Measurements from ENCODE around the gene STUM.
"Not testable (repeated sequence)": the region's sequence is repeated elsewhere in the genome, so short reads cannot be mapped to it uniquely, and the experiment has no call there.

The STUM gene

DNA sequence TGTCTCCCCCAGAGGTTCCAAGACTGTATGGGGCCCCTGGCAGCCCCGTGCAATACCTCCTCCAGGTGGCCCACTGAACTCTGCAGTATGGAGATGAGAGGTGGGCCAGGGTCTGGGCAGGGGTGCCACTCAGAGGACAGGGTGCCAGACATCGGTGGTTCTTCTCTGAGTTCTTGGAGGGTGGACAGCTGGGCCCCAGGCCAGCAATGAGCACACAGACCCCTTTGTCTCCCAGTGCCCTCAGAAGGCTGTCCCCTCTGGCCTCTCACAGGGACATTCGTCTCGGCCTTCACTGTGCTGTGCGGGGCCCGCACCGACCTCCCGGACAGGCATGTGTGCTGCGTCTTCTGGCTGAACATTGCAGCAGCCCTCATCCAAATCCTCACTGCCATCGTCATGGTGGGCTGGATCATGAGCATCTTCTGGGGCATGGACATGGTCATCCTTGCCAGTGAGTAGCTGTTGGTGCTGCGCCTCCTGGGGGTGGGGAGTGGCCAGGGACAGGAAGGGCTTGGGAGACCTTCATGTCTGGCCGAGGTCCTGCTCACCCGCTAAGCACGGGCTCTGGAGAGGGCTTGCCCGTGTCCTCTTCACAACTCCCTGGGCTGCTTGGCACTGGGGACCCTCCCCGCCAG lies 48.1 kb downstream of the STUM start:
- Histone ChIP-seq H3K9ac (ENCODE audit: low read length) (no peak overlapping the region), H3K4me2 (ENCODE audit: low read depth, low read length) (no peak overlapping the region), H3F3A (ENCODE audit: insufficient read depth, low read length) (no peaks in the 10 kb centered on the region), H3K4me3 (ENCODE audit: low read length) (no peak overlapping the region), H2AFZ (ENCODE audit: low read length) (no peak overlapping the region), H3K27ac (ENCODE audit: low read length) (no peak overlapping the region), H3K9me3 (replicated peaks; ENCODE audit: insufficient read depth, low read length) (no peaks in the 10 kb centered on the region), H4K20me1 (ENCODE audit: insufficient read depth, low read length) (no peaks in the 10 kb centered on the region), H3K27me3 (replicated peaks; ENCODE audit: insufficient read depth, low read length) (no peaks in the 10 kb centered on the region), H3K79me2 (ENCODE audit: low read length) (no peaks in the 10 kb centered on the region), H3K36me3 (replicated peaks; ENCODE audit: insufficient read depth, low read length) (no peaks in the 10 kb centered on the region), H3K9me2 (replicated peaks; ENCODE audit: insufficient read depth, low read length) (no peaks in the 10 kb centered on the region), H3K4me1 (ENCODE audit: low read length) (no peaks in the 10 kb centered on the region)
- no peak for DNase-seq
- TF ChIP-seq EZH2 (optimal IDR thresholded peaks at IDR 0.05; ENCODE audit: low read depth, low read length) (no peak), EZH2phosphoT487 (IDR thresholded peaks at IDR 0.05; ENCODE audit: low read length) (no peak), CTCF (IDR thresholded peaks at IDR 0.05; ENCODE audit: low read length) (no peak)

DNA sequence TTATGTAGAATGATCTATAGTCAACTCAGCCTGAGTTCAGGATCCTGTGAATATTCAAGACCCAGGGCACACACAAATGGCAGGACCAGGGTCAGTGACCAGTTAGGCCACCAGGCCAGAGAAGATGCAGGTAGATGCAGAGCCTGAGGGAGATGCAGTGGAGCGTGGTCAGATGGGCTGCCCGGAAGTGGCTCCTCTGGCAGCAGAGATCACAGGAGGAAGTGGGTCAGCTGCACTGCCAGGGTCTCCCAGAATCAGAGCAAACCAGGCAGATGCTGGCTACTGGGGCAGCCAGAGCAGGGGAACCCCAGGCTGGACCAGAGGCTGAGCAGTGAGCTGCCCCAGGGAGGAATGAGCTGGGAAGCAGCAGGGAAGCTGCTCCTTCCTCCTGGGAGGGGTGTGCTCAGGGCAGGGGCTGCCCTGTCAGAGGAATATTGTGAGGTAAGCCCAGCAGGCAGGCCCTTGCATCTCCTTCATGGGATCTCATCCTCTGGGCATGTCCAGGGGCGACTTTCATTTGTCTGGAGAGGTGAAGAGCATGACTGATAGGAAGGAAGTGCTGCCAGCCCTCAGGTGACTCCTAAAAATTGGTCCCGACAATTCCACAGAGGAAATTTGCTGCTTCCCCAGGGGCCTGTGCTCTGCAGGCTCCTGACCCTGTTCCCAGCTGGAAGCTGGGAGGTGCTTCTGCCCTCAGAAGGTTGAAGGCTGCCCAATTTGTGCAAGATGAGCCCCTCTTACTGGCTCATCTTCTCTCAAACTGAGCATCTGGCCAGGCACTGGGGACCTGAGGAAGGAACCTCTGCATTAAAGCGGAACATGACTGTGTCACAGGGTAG lies 49.3 kb downstream of the STUM start:
- Histone ChIP-seq H2AFZ (ENCODE audit: low read length) (no peak overlapping the region), H3K9me2 (replicated peaks; ENCODE audit: insufficient read depth, low read length) (no peaks in the 10 kb centered on the region), H3K4me1 (ENCODE audit: low read length) (peaks cover 2% of the 10 kb centered on the region; the same call in 1 of the 2 replicates), H3K4me3 (ENCODE audit: low read length) (no peak overlapping the region), H3K9ac (ENCODE audit: low read length) (no peak overlapping the region), H3K4me2 (ENCODE audit: low read depth, low read length) (no peak overlapping the region), H3K79me2 (ENCODE audit: low read length) (no peaks in the 10 kb centered on the region), H3K27me3 (replicated peaks; ENCODE audit: insufficient read depth, low read length) (no peaks in the 10 kb centered on the region), H3F3A (ENCODE audit: insufficient read depth, low read length) (no peaks in the 10 kb centered on the region), H4K20me1 (ENCODE audit: insufficient read depth, low read length) (no peaks in the 10 kb centered on the region), H3K36me3 (replicated peaks; ENCODE audit: insufficient read depth, low read length) (no peaks in the 10 kb centered on the region), H3K9me3 (replicated peaks; ENCODE audit: insufficient read depth, low read length) (no peaks in the 10 kb centered on the region), H3K27ac (ENCODE audit: low read length) (no peak overlapping the region)
- TF ChIP-seq EZH2phosphoT487 (IDR thresholded peaks at IDR 0.05; ENCODE audit: low read length) = no peak
- TF ChIP-seq CTCF (IDR thresholded peaks at IDR 0.05; ENCODE audit: low read length) = no peak
- no peak for TF ChIP-seq EZH2 (optimal IDR thresholded peaks at IDR 0.05; ENCODE audit: low read depth, low read length)
- no peak for DNase-seq

GRCh38 chr1:226598455-226598849 lies 49.9 kb downstream of the STUM start:
- no peaks in the 10 kb centered on the region for H3K27me3 ChIP-seq (replicated peaks; ENCODE audit: insufficient read depth, low read length)
- no peak overlapping the region for H3K27ac ChIP-seq (ENCODE audit: low read length)
- H3K4me3 ChIP-seq (ENCODE audit: low read length) = no peak overlapping the region
- TF ChIP-seq CTCF (IDR thresholded peaks at IDR 0.05; ENCODE audit: low read length) (no peak), EZH2phosphoT487 (IDR thresholded peaks at IDR 0.05; ENCODE audit: low read length) (no peak), EZH2 (optimal IDR thresholded peaks at IDR 0.05; ENCODE audit: low read depth, low read length) (no peak)
- DNase-seq = no peak
- no peak overlapping the region for H2AFZ ChIP-seq (ENCODE audit: low read length)
- no peaks in the 10 kb centered on the region for H3F3A ChIP-seq (ENCODE audit: insufficient read depth, low read length)
- no peaks in the 10 kb centered on the region for H3K36me3 ChIP-seq (replicated peaks; ENCODE audit: insufficient read depth, low read length)
- H3K9ac ChIP-seq (ENCODE audit: low read length) = no peak overlapping the region
- H3K4me2 ChIP-seq (ENCODE audit: low read depth, low read length) = no peak overlapping the region
- no peaks in the 10 kb centered on the region for H3K9me2 ChIP-seq (replicated peaks; ENCODE audit: insufficient read depth, low read length)
- H3K9me3 ChIP-seq (replicated peaks; ENCODE audit: insufficient read depth, low read length) = no peaks in the 10 kb centered on the region
- H3K4me1 ChIP-seq (ENCODE audit: low read length) = peaks cover 4% of the 10 kb centered on the region; the same call in 1 of the 2 replicates
- no peaks in the 10 kb centered on the region for H4K20me1 ChIP-seq (ENCODE audit: insufficient read depth, low read length)
- no peaks in the 10 kb centered on the region for H3K79me2 ChIP-seq (ENCODE audit: low read length)

- DNase-seq; H3K4me1 ChIP-seq (ENCODE audit: low read length); H3K4me2 ChIP-seq (ENCODE audit: low read depth, low read length); H3K79me2 ChIP-seq (ENCODE audit: low read length); H3K27me3 ChIP-seq (replicated peaks; ENCODE audit: insufficient read depth, low read length); H3F3A ChIP-seq (ENCODE audit: insufficient read depth, low read length); H3K9ac ChIP-seq (ENCODE audit: low read length); H3K36me3 ChIP-seq (replicated peaks; ENCODE audit: insufficient read depth, low read length); H2AFZ ChIP-seq (ENCODE audit: low read length); H3K9me2 ChIP-seq (replicated peaks; ENCODE audit: insufficient read depth, low read length); H3K27ac ChIP-seq (ENCODE audit: low read length); H3K9me3 ChIP-seq (replicated peaks; ENCODE audit: insufficient read depth, low read length); H3K4me3 ChIP-seq (ENCODE audit: low read length); H4K20me1 ChIP-seq (ENCODE audit: insufficient read depth, low read length): not testable (repeated sequence)
These were observed 50.4 kb downstream of the STUM start for GRCh38 chr1:226598955-226599354.
